RKO (cell line): ENCODE measurements around the gene PDE7B.
A peak's percentile ranks its signal among the peaks of the same experiment; 100 is the strongest.

ENCODE experiments used
- DNase-seq: peaks from one replicate; pipeline ENCODE4 v3.0.0-alpha.2; 2016; ENCODE audit warnings: low spot score

PDE7B gene

DNA sequence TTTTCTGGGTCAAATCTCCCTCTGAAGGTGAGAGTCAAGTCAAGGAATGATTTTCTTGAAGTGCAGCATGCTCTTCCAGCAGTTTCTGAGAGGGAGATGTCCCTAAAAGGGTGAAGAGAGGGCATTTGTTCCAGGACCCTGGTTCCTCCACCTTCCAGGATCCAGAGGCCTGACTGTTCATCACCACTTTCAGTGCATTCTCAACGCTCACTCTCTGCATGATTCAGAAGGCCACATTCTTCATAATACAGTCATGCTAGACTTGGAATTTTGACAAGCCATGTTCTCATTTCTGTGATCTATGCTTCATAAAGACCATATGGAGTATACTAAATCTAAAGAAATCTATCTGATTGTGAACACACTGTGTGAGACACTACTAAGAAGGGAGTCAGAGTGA lies 85.1 kb downstream of the PDE7B start:
- DNase-seq = peak; percentile 87

GRCh38 chr6:135937106-135937505 lies 85.6 kb downstream of the PDE7B start:
- DNase-seq = no peak

GRCh38 chr6:135938576-135939207 lies 87.2 kb downstream of the PDE7B start:
- peak; percentile 36 for DNase-seq

DNA sequence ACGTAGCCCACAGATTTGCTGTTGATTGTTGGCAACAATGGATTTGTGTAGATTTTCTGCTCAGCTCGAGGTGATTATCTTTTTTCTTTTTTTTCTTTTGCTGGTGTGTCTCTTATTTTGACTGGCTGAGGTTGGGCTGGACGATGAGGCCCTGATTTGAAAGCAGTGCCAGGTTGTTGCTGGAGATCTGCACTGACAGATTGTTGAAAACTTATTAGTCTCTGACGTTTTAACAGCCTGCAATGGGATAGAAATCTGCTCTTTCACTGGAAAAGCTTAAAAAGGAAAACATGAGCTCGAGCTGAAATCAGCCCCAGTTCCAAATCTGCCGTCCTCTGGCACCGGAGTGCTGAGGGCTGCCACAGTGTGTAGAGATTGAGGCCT lies 87.7 kb downstream of the PDE7B start:
- DNase-seq = no peak

DNA sequence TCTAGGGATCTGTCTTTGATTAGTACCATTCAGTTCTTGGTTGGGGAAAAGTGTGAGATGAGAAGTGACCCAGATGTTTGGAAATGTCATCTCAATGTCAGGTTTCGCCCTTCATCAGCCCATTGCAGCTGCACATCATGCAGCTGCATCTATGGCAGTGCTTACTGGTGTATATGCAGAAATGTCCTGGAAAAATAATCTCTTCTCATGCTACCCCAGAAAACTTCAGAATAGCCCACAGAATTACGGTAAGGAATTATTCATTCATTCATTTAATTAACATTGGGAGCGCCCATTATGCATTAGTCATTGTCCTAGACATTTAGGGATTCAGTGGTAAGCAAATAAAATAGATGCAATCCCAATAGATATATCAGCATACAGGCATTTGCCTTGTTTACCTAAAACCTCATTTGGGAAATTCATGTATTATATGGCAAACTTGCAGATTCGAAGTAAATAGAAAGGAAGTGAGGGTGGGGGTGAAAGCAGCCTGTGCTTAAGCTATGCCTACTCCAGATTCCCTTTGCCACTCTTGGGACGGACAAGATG lies 89.2 kb downstream of the PDE7B start:
- DNase-seq = no peak

DNA sequence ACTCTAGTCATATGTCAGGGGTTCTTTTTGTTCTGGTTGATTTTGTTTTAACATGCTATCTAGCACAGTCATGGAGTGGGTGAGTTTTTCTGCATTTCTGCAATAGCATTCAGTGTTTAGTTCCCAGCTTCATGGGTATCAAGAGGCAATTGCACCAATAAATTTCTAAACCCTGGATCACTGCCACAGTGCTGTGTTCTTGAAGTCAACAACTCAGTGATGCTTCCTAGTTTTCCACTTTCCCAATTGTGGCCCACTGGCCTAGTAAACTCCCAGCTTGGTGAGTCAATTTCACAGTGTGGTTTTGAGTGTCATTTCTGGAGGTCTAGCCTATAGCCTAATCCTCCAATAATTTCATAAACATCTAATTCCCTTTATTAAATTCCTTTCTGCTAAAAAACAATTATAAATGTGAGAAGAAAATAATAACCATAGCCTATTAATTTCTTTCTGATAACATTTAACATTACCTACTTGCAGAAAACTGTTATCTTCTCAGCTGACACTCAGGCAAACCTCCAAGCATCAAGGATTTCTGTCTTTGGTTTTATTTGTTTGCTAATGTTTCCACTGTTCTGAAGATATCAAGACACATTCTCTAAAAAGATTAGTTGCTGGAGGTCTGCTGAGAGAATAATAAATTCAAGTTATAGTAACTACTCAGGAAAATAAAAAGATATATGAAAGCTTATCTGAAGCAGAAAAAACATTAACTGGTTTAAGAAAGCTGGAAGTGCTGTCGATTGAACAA lies 89.9 kb downstream of the PDE7B start:
- no peak for DNase-seq

- no peak for DNase-seq
These were observed 92.6 kb downstream of the PDE7B start for GRCh38 chr6:135944120-135944519.

DNA sequence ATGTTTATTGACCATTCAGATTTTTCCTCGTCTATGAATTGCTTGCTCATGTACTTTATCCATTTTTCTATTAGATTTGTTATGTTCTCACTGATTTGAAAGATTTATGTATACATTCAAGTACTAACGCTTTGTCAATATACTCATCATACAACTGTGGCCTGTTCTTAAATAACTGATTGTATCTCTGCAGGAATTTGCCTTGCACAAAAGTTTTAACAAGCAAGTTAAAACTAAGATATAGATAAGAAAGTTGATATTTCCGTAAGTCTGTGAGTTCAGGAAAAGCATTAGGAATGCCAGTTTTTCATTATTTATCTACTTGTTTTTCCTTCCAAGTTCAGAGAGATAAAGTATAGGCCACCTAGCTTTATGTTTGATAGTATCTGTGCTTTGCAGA lies 95.2 kb downstream of the PDE7B start:
- DNase-seq = no peak

GRCh38 chr6:135950669-135951068 lies 99.2 kb downstream of the PDE7B start:
- DNase-seq = no peak

GRCh38 chr6:135951169-135951568 lies 99.7 kb downstream of the PDE7B start:
- DNase-seq = no peak

GRCh38 chr6:135953818-135954217 lies 102.3 kb downstream of the PDE7B start:
- DNase-seq = no peak

- DNase-seq = no peak
These were observed 103.6 kb downstream of the PDE7B start for GRCh38 chr6:135955099-135955498.

- no peak for DNase-seq
These were observed 111.2 kb downstream of the PDE7B start for GRCh38 chr6:135962731-135963130.

DNA sequence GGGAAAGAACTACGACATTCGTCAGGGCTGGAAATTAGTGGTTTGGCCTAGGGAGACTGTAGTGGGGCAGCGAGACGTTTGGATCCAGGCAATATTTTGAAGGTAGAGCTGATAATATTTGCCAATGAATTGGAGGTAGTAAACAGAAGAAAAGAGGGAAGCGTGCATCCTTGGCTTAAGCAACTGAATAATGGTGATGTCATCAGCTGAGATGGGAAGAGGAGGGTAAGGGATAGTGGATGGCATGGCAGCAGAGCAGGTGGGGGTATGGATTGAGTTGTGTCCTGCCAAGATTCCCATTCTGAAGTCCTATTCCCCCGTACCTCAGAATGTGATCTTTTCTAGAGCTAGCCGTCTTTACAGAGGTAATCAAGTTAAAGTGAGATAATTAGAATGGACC lies 119.2 kb downstream of the PDE7B start:
- DNase-seq = no peak

DNA sequence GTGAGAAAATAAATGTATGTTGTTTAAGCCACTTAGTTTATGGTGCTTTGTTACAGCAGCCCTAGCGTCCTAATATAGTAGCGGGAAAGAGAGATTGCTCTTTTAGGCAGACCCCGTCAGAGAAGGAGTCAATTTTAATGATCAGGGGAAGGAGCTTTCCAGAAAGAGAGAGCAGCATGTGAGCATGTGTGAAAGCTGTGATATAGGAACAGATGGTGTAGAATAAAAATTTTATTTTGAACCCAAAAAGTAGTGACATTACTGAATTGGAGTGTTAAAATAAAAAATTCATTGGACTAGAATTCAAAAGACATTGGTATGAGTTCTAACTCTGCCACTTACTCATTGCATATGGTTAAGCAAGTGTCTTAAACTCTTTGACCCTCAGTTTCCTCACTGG lies 119.8 kb downstream of the PDE7B start:
- no peak for DNase-seq

DNA sequence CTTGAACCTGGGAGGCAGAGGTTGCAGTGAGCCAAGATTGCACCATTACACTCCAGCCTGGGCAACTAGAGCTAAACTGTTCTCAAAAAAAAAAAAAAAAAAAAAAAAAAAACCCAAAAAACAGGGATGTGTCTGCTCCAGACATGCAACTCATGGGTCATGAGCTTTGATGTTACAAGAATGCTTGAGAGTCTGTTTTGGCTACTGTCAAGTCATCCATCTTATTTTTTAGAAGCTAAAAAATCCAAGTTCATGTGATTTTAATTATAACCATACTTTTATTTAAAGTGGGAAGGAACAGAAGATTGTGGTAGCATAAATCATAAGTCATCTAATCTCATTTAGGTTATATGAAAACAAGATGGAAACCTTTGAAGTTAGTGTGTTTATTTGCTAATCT lies 120.6 kb downstream of the PDE7B start:
- no peak for DNase-seq

GRCh38 chr6:135972586-135972985 lies 121.1 kb downstream of the PDE7B start:
- DNase-seq = no peak

- DNase-seq = no peak
These were observed 122.9 kb downstream of the PDE7B start for GRCh38 chr6:135974426-135974825.

- no peak for DNase-seq
These were observed 125.1 kb downstream of the PDE7B start for GRCh38 chr6:135976585-135976984.

GRCh38 chr6:135983093-135983492 lies 131.6 kb downstream of the PDE7B start:
- DNase-seq = no peak

- DNase-seq = no peak
These were observed 132.3 kb downstream of the PDE7B start for GRCh38 chr6:135983718-135984343.

DNA sequence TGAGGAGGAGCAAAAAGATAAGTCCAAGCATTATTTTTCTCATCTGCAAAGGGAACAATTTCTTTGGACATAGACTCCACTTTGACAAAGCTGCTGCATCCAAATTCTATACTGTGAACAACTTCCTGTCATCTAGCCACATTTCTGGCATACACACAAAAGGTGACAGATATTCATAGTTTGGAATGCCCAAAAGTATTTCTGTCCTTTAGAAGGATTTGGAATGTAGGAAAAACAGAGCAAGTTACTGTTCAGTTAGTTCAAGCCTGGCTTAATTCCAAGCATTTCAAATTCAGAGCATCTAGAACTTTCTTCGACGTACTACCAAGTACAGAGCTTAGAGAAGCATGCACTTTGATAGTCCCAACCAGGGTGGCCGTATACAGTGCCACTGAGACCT lies 134.0 kb downstream of the PDE7B start:
- DNase-seq = no peak

DNA sequence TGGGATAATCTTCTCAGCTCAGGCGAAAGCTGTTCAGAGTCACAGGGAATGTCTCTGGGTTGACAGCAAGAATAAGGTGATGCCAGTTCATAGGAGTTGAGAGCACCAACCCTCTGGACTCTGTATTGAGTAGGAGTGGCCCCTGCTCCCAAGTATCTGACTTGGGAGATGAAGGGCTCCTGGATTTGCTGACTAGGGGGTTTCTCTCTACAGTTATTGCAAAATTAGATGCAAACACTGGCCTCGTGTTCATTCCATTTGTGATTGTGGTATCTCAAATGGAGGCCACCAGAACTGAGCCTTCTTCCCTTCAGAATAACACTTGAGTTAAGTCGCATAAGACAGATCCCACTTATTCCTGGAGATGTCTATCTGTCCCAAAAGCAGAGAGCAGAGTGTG lies 135.7 kb downstream of the PDE7B start:
- DNase-seq = no peak
